GM12878 (cell line): Measurements from ENCODE around the gene PRRX2. TPM values are rescaled to one million over a fixed set of nuclear protein-coding genes. Genes with fewer than 3 reads are reported as not detected.

Source experiments
- CBX5 ChIP-seq: sonication (generic); IDR thresholded peaks from 2 replicates; pipeline ENCODE4 v1.6.1; 2016; ENCODE audit warnings: low read depth, moderate library complexity, mild to moderate bottlenecking, inconsistent platforms
- FOS ChIP-seq: IDR thresholded peaks from 3 replicates; pipeline ENCODE4 v1.6.1; 2011; ENCODE audit warnings: borderline replicate concordance; ENCODE audit not compliant: insufficient read length; ENCODE audit errors: extremely low read depth
- MEF2A ChIP-seq: IDR thresholded peaks from 2 replicates; pipeline ENCODE4 v1.6.1; 2011; ENCODE audit warnings: low read depth, mild to moderate bottlenecking, low read length, moderate library complexity; ENCODE audit not compliant: insufficient read depth
- NR2C1 ChIP-seq: fragments of 450-650 bp; IDR thresholded peaks from 2 replicates; pipeline ENCODE4 v1.6.1; 2017; ENCODE audit warnings: antibody characterized with exemption, mild to moderate bottlenecking, moderate library complexity
- RCOR1 ChIP-seq: conservative IDR thresholded peaks from 2 replicates; pipeline ENCODE4 v1.6.1; 2012; ENCODE audit warnings: low read depth, low read length, improper control_type of control experiment
- SKIL ChIP-seq: fragments of 450-650 bp; IDR thresholded peaks from 2 replicates; pipeline ENCODE4 v1.6.1; 2017; ENCODE audit warnings: mild to moderate bottlenecking, low read depth, inconsistent platforms; ENCODE audit not compliant: poor library complexity, severe bottlenecking
- STAT3 ChIP-seq: IDR thresholded peaks from 2 replicates; pipeline ENCODE4 v1.6.1; 2011; ENCODE audit warnings: low read depth, low read length, improper control_type of control experiment
- ZNF592 ChIP-seq: fragments of 450-650 bp; IDR thresholded peaks from 2 replicates; pipeline ENCODE4 v1.6.1; 2017; ENCODE audit warnings: mild to moderate bottlenecking, moderate library complexity
- polyA plus RNA-seq, 11 experiments: library from polyadenylated mRNA; depleted of rRNA in 4 of 11; unstranded in 6 of 11; stranded (reverse) in 5 of 11; fragments of >200 nt; fragmentation: Nextera tagmentation in 4 of 11; fragmentation: Illumina TruSeq in 1 of 11; extraction: Ambion mirVana in 4 of 11; extraction: Trizol in 1 of 11; gene quantifications; 1 replicate in 1 of 11; 2 replicates in 10 of 11; pipeline versions ENCODE4 v1.2.1 to v1.2.3, GENCODE V29; 2011 to 2016; ENCODE audit warnings: inconsistent platforms in 2 of 11, missing spikeins in 2 of 11, low read depth in 1 of 11
- total RNA-seq, 4 experiments: library from RNA; depleted of rRNA in 3 of 4; stranded (reverse); fragments of >200 nt in 3 of 4; fragmentation: Illumina TruSeq in 1 of 4; extraction: Trizol in 1 of 4; gene quantifications; 2 replicates each; pipeline versions ENCODE4 v1.2.1 to v1.2.3, GENCODE V29; 2013 to 2021

The PRRX2 gene
- total and polyA plus RNA-seq, 10 of the 15 experiments (the other 5 are each of a cell fraction or from before 2014, with no cell fraction given): not detected

GRCh38 chr9:129732946-129733631 is 67.6 kb downstream of the PRRX2 start (continued):
- TF ChIP-seq ZNF592 (no peak), STAT3 (no peak), RCOR1 (no peak), NR2C1 (no peak), MEF2A (no peak), SKIL (no peak), FOS (no peak), CBX5 (no peak)
- TF ChIP-seq, all 136 proteins: peak for 0
